ENCODE results near the gene MYO1G. TPM values are rescaled to one million over a fixed set of nuclear protein-coding genes. Genes with fewer than 3 reads are reported as not detected.

Gene MYO1G
- total RNA-seq, 1 donor from 2014 or later = 450 TPM

- peak overlapping the region; percentile 99 for H3K27ac Mint-ChIP-seq
- peak overlapping the region; percentile 95 for H3K4me3 Mint-ChIP-seq (ENCODE audit: low read depth)
- intact Hi-C loops (cut with micrococcal nuclease) = loop anchor here (10.0 kb wide), 1 partner anchor 399 kb away; the partner anchor contains the start of gene TMED4
- H3K9me3 Mint-ChIP-seq = no peaks in the 10 kb centered on the region
- no peaks in the 10 kb centered on the region for H3K27me3 Mint-ChIP-seq (ENCODE audit: low read depth)
- peaks cover 71% of the 10 kb centered on the region for H3K36me3 Mint-ChIP-seq (ENCODE audit: low read depth)
- H3K4me1 Mint-ChIP-seq (ENCODE audit: low read depth) = peaks cover 76% of the 10 kb centered on the region
- DNase-seq (ENCODE audit: low spot score) = no peak
Measured at GRCh38 chr7:44983742-44984477, 5.1 kb upstream of the MYO1G start.

GRCh38 chr7:44982970-44983369 is 4.2 kb upstream of the MYO1G start:
- H3K9me3 Mint-ChIP-seq = no peaks in the 10 kb centered on the region
- intact Hi-C loops (cut with micrococcal nuclease) = loop anchor here (10.0 kb wide), 1 partner anchor 398 kb away; the partner anchor contains the start of gene TMED4
- peaks cover 77% of the 10 kb centered on the region for H3K36me3 Mint-ChIP-seq (ENCODE audit: low read depth)
- peak overlapping the region; percentile 98 for H3K27ac Mint-ChIP-seq
- peaks cover 70% of the 10 kb centered on the region for H3K4me1 Mint-ChIP-seq (ENCODE audit: low read depth)
- no peaks in the 10 kb centered on the region for H3K27me3 Mint-ChIP-seq (ENCODE audit: low read depth)
- peak overlapping the region; percentile 95 for H3K4me3 Mint-ChIP-seq (ENCODE audit: low read depth)
- no peak for DNase-seq (ENCODE audit: low spot score)

- DNase-seq (ENCODE audit: low spot score) = no peak
- Mint-ChIP-seq H3K27ac (peak overlapping the region; percentile 98), H3K9me3 (no peaks in the 10 kb centered on the region), H3K4me1 (ENCODE audit: low read depth) (peaks cover 65% of the 10 kb centered on the region), H3K36me3 (ENCODE audit: low read depth) (peaks cover 81% of the 10 kb centered on the region), H3K27me3 (ENCODE audit: low read depth) (no peaks in the 10 kb centered on the region), H3K4me3 (ENCODE audit: low read depth) (peak overlapping the region; percentile 95)
- intact Hi-C loops (cut with micrococcal nuclease) = loop anchor here (10.0 kb wide), 1 partner anchor 398 kb away; the partner anchor contains the start of gene TMED4
Measured at GRCh38 chr7:44982535-44982923, 3.7 kb upstream of the MYO1G start.

GRCh38 chr7:44981035-44981706 is 2.4 kb upstream of the MYO1G start:
- Mint-ChIP-seq H3K4me1 (ENCODE audit: low read depth) (peaks cover 60% of the 10 kb centered on the region), H3K36me3 (ENCODE audit: low read depth) (peaks cover 88% of the 10 kb centered on the region), H3K9me3 (no peaks in the 10 kb centered on the region), H3K27ac (peak overlapping the region; percentile 98), H3K27me3 (ENCODE audit: low read depth) (no peaks in the 10 kb centered on the region), H3K4me3 (ENCODE audit: low read depth) (peak overlapping the region; percentile 97)
- DNase-seq (ENCODE audit: low spot score) = no peak
- intact Hi-C loops (cut with micrococcal nuclease) = loop anchor here (2.0 to 10.0 kb wide), 3 partner anchors 130 to 396 kb away; partner anchors contain the start of genes PPIA, TBRG4 and TMED4

GRCh38 chr7:44980393-44981034 is 1.7 kb upstream of the MYO1G start:
- H3K36me3 Mint-ChIP-seq (ENCODE audit: low read depth) = peaks cover 88% of the 10 kb centered on the region
- no peaks in the 10 kb centered on the region for H3K9me3 Mint-ChIP-seq
- H3K4me3 Mint-ChIP-seq (ENCODE audit: low read depth) = peak overlapping the region; percentile 97
- H3K4me1 Mint-ChIP-seq (ENCODE audit: low read depth) = peaks cover 63% of the 10 kb centered on the region
- H3K27me3 Mint-ChIP-seq (ENCODE audit: low read depth) = no peaks in the 10 kb centered on the region
- intact Hi-C loops (cut with micrococcal nuclease) = loop anchor here (2.0 to 10.0 kb wide), 3 partner anchors 130 to 396 kb away; partner anchors contain the start of genes PPIA, TBRG4 and TMED4
- peak overlapping the region; percentile 98 for H3K27ac Mint-ChIP-seq
- peak; percentile 56 for DNase-seq (ENCODE audit: low spot score)

- no peak for DNase-seq (ENCODE audit: low spot score)
- H3K9me3 Mint-ChIP-seq = no peaks in the 10 kb centered on the region
- peak overlapping the region; percentile 97 for H3K4me3 Mint-ChIP-seq (ENCODE audit: low read depth)
- peak overlapping the region; percentile 98 for H3K27ac Mint-ChIP-seq
- peaks cover 62% of the 10 kb centered on the region for H3K4me1 Mint-ChIP-seq (ENCODE audit: low read depth)
- intact Hi-C loops (cut with micrococcal nuclease) = loop anchor here (1.0 to 10.0 kb wide), 8 partner anchors 20 to 395 kb away; partner anchors contain the start of genes H2AZ2, PPIA, PURB and TBRG4
- peaks cover 88% of the 10 kb centered on the region for H3K36me3 Mint-ChIP-seq (ENCODE audit: low read depth)
- no peaks in the 10 kb centered on the region for H3K27me3 Mint-ChIP-seq (ENCODE audit: low read depth)
Measured at GRCh38 chr7:44979481-44980392, 922 bp upstream of the MYO1G start.

- Mint-ChIP-seq H3K4me1 (ENCODE audit: low read depth) (peaks cover 52% of the 10 kb centered on the region), H3K27ac (peak overlapping the region; percentile 98), H3K4me3 (ENCODE audit: low read depth) (peak overlapping the region; percentile 97), H3K27me3 (ENCODE audit: low read depth) (no peaks in the 10 kb centered on the region), H3K9me3 (no peaks in the 10 kb centered on the region), H3K36me3 (ENCODE audit: low read depth) (peaks cover 87% of the 10 kb centered on the region)
- DNase-seq (ENCODE audit: low spot score) = no peak
- intact Hi-C loops (cut with micrococcal nuclease) = loop anchor here (1.0 to 5.0 kb wide), 3 partner anchors 8 to 159 kb away; partner anchors contain the start of gene H2AZ2
Measured at GRCh38 chr7:44977959-44978335, 868 bp downstream of the MYO1G start.

GRCh38 chr7:44977304-44977958 is 1.4 kb downstream of the MYO1G start:
- Mint-ChIP-seq H3K4me1 (ENCODE audit: low read depth) (peaks cover 48% of the 10 kb centered on the region), H3K27me3 (ENCODE audit: low read depth) (no peaks in the 10 kb centered on the region), H3K27ac (peak overlapping the region; percentile 98), H3K4me3 (ENCODE audit: low read depth) (peak overlapping the region; percentile 97), H3K9me3 (no peaks in the 10 kb centered on the region), H3K36me3 (ENCODE audit: low read depth) (peaks cover 87% of the 10 kb centered on the region)
- intact Hi-C loops (cut with micrococcal nuclease) = loop anchor here (1.0 to 5.0 kb wide), 2 partner anchors 9 to 130 kb away; partner anchors contain the start of gene H2AZ2
- DNase-seq (ENCODE audit: low spot score) = peak; percentile 78

GRCh38 chr7:44976746-44977196 is 2.0 kb downstream of the MYO1G start:
- DNase-seq (ENCODE audit: low spot score) = no peak

GRCh38 chr7:44976040-44976745 is 2.6 kb downstream of the MYO1G start:
- H3K4me1 Mint-ChIP-seq (ENCODE audit: low read depth) = peaks cover 40% of the 10 kb centered on the region
- no peaks in the 10 kb centered on the region for H3K27me3 Mint-ChIP-seq (ENCODE audit: low read depth)
- H3K27ac Mint-ChIP-seq = peak overlapping the region; percentile 98
- intact Hi-C loops (cut with micrococcal nuclease) = loop anchor here (5.0 kb wide), 1 partner anchor 129 kb away; the partner anchor contains the start of gene H2AZ2
- H3K4me3 Mint-ChIP-seq (ENCODE audit: low read depth) = peak overlapping the region; percentile 97
- DNase-seq (ENCODE audit: low spot score) = no peak
- H3K9me3 Mint-ChIP-seq = no peaks in the 10 kb centered on the region
- H3K36me3 Mint-ChIP-seq (ENCODE audit: low read depth) = peaks cover 84% of the 10 kb centered on the region

More at GRCh38 chr7:44976746-44977196, 2.0 kb downstream of the MYO1G start:
- Mint-ChIP-seq H3K36me3 (ENCODE audit: low read depth) (peaks cover 87% of the 10 kb centered on the region), H3K9me3 (no peaks in the 10 kb centered on the region), H3K27ac (peak overlapping the region; percentile 98), H3K4me1 (ENCODE audit: low read depth) (peaks cover 45% of the 10 kb centered on the region), H3K4me3 (ENCODE audit: low read depth) (peak overlapping the region; percentile 97), H3K27me3 (ENCODE audit: low read depth) (no peaks in the 10 kb centered on the region)
- intact Hi-C loops (cut with micrococcal nuclease) = loop anchor here (1.0 to 5.0 kb wide), 2 partner anchors 10 to 129 kb away; partner anchors contain the start of gene H2AZ2

All from activated T-helper 2 cell treated with anti-CD3 and anti-CD28 coated beads, Interferon-gamma antibody, Interleukin-2, Interleukin-4, amounts not matched to agents 10 μg/mL and 5 μg/mL and 100 μg/mL, durations not matched to agents 14 hours and 24 hours and 36 hours (primary cell).